ENCODE data around the gene P4HA3. TPM values are rescaled to one million over a fixed set of nuclear protein-coding genes. Genes with fewer than 3 reads are reported as not detected.

P4HA3 gene
- total and polyA plus RNA-seq, 9 of the 15 experiments (the other 6 are each of a cell fraction or from before 2014, with no cell fraction given): 0.01 to 0.03 TPM; not detected in 7

- Histone ChIP-seq H2AFZ (ENCODE audit: low read depth, low read length) (no peak overlapping the region), H3K9ac (ENCODE audit: insufficient read depth in 1 of 2, low read depth in 2 of 2, low read length in 2 of 2) (no peak overlapping the region), H3K9me3 (replicated peaks; ENCODE audit: control insufficient read depth, insufficient read depth, low read depth, low read length) (no peaks in the 10 kb centered on the region), H3K27ac (ENCODE audit: extremely low read depth, low read depth, low read length) (no peak overlapping the region), H3K4me3 (no peak overlapping the region), H3K79me2 (ENCODE audit: control insufficient read depth, insufficient read depth, low read length) (no peaks in the 10 kb centered on the region), H3K36me3 (ENCODE audit: control insufficient read depth, insufficient read depth, low read length) (no peaks in the 10 kb centered on the region), H3K27me3 (ENCODE audit: control insufficient read depth in 2 of 2, insufficient read depth in 2 of 2, low read length in 2 of 2) (peaks cover 23 to 39% of the 10 kb centered on the region in 2 experiments; a peak in 4 of 5 replicates), H3K4me1 (replicated peaks in 1 of 2; ENCODE audit: control insufficient read depth in 2 of 2, insufficient read depth in 2 of 2, low read length in 2 of 2) (no peaks in the 10 kb centered on the region), H3K9me1 (ENCODE audit: control insufficient read depth, insufficient read depth, low read length) (no peaks in the 10 kb centered on the region), H4K20me1 (replicated peaks; ENCODE audit: control insufficient read depth, insufficient read depth, low read length) (no peaks in the 10 kb centered on the region), H3K4me2 (ENCODE audit: insufficient read depth, low read length) (no peak overlapping the region)
- intact Hi-C loops (cut with micrococcal nuclease) (no loop called here), in situ Hi-C loops (cut with MboI) (no loop called here)
- POLR2A ChIA-PET: interaction anchor here (0.6 to 1.3 kb wide), 5 partner anchors 9 to 757 kb away, joined by 3 to 6 read pairs (median 3); no protein-coding TSS in a partner anchor
- DNase-seq (ENCODE audit: extremely low read depth in 1 of 4, low spot score in 3 of 4) (no peak), ATAC-seq (no peak), FAIRE-seq (no peak)
- no TSS peak for BruUV-seq (replicated peaks)
- WGBS (ENCODE audit: insufficient coverage, low coverage, missing lambda C conversion rate): 1% methylated on average over 11 of the region's 11 CpGs
- TF ChIP-seq NRF1 (conservative IDR thresholded peaks at IDR 0.05 in 1 of 2, IDR thresholded peaks at IDR 0.05 in 1 of 2) (no peak), L3MBTL2 (IDR thresholded peaks at IDR 0.05) (no peak), CEBPG (CRISPR knock-in tag; IDR thresholded peaks at IDR 0.05) (no peak), CEBPG (tag; conservative IDR thresholded peaks at IDR 0.05 in 1 of 2, IDR thresholded peaks at IDR 0.05 in 1 of 2) (peak in 1 of 2 experiments; percentile 39; a peak in 1 of 4 replicates), ZNF217 (CRISPR knock-in tag; IDR thresholded peaks at IDR 0.05) (no peak), CEBPB (tag; IDR thresholded peaks at IDR 0.05) (peak; percentile 55), TFE3 (CRISPR knock-in tag; IDR thresholded peaks at IDR 0.05) (no peak), HNRNPUL1 (IDR thresholded peaks at IDR 0.05; ENCODE audit: low read length) (no peak)
- CTCF ChIA-PET (ENCODE audit: low intra/inter-chr PET ratio): no interaction called here
Measured at GRCh38 chr11:74269161-74269811, 42.2 kb downstream of the P4HA3 start.
